ENCODE data around the gene NHLH1.

The NHLH1 gene
- long read RNA-seq = 0 reads

DNA sequence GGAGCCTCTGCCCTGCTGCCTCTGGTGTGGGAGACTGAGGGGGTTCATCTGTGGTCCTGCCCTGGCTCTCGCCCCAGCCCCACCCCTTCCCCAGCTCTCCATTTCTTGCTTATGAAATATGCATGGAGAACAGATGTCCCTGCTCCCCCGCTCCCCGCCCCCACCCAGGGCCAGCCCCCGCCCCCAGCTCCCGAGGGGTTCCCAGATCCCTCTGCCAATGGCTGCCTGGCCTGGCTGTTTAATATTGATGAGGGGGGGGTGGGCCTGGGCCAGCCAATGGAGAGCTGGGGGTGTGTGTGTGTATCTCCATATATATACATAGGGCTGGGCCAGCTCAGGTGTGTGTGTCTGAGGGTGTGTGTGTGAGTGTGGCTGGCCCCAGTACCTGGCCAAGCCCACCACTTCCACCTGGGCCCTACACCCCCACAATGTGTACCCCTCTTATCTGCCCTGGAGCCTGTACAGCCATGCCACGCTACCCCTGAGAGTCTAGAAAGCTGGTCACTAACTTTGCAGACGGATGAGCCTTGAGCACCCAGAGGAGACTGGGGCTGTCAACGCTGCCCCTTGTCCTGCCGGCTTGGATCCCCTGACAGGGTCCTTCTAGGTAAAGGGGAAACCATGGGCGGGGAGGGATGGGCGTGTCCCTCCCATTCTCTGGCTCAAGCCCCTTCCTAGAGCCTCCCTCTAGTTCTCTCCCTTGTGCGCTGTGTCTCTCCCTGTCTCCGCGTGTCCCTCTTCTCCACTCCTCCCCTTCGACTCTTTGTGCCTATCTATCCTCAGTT, at the start of gene NHLH1:
Gene NHLH1 (plus strand): TSS at position 341 of the 785 bp plus-strand sequence. CDS start 3,661 bp downstream, outside the sequence.
- Histone ChIP-seq H3K27ac (replicated peaks) (no peak within 1 kb of the TSS), H3K4me3 (replicated peaks; ENCODE audit: insufficient read depth, low read length) (no peak within 1 kb of the TSS), H3K27me3 (ENCODE audit: insufficient read depth, poor library complexity, severe bottlenecking) (no peaks in the 10 kb centered on the region)
- no peak for DNase-seq (ENCODE audit: low read depth in 1 of 2, low spot score in 1 of 2)
- TF ChIP-seq POLR2AphosphoS5 (IDR thresholded peaks at IDR 0.05; ENCODE audit: low read depth) = no peak
- TF ChIP-seq, protein P1, sequence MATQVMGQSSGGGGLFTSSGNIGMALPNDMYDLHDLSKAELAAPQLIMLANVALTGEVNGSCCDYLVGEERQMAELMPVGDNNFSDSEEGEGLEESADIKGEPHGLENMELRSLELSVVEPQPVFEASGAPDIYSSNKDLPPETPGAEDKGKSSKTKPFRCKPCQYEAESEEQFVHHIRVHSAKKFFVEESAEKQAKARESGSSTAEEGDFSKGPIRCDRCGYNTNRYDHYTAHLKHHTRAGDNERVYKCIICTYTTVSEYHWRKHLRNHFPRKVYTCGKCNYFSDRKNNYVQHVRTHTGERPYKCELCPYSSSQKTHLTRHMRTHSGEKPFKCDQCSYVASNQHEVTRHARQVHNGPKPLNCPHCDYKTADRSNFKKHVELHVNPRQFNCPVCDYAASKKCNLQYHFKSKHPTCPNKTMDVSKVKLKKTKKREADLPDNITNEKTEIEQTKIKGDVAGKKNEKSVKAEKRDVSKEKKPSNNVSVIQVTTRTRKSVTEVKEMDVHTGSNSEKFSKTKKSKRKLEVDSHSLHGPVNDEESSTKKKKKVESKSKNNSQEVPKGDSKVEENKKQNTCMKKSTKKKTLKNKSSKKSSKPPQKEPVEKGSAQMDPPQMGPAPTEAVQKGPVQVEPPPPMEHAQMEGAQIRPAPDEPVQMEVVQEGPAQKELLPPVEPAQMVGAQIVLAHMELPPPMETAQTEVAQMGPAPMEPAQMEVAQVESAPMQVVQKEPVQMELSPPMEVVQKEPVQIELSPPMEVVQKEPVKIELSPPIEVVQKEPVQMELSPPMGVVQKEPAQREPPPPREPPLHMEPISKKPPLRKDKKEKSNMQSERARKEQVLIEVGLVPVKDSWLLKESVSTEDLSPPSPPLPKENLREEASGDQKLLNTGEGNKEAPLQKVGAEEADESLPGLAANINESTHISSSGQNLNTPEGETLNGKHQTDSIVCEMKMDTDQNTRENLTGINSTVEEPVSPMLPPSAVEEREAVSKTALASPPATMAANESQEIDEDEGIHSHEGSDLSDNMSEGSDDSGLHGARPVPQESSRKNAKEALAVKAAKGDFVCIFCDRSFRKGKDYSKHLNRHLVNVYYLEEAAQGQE (IDR thresholded peaks at IDR 0.05; ENCODE audit: insufficient replicate concordance, low read depth) = no peak
- TF ChIP-seq GABPA (IDR thresholded peaks at IDR 0.05; ENCODE audit: low read depth) = no peak

DNA sequence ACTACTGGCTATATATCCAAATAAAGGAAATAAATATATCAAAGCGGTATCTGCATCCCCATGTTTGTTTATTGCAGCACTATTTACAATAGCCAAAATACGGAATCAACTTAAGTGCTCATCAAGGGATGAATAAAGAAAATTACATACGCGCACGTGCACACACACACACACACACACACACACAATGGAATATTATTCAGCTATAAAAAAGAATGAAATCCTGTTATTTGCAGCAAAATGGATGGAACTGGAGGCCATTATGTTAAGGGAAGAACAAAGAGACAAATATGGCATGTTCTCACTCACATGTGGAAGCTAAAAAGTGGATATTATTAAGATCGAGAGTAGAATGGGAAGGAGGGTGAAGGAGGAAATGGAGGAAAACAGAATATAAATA, 44.0 kb upstream of the NHLH1 start:
- no peak for DNase-seq (ENCODE audit: low read depth in 1 of 2, low spot score in 1 of 2)
- H3K27me3 ChIP-seq (ENCODE audit: insufficient read depth, poor library complexity, severe bottlenecking) = no peaks in the 10 kb centered on the region
- TF ChIP-seq POLR2AphosphoS5 (IDR thresholded peaks at IDR 0.05; ENCODE audit: low read depth) = no peak
- no peak for TF ChIP-seq GABPA (IDR thresholded peaks at IDR 0.05; ENCODE audit: low read depth)
- TF ChIP-seq, protein P2, sequence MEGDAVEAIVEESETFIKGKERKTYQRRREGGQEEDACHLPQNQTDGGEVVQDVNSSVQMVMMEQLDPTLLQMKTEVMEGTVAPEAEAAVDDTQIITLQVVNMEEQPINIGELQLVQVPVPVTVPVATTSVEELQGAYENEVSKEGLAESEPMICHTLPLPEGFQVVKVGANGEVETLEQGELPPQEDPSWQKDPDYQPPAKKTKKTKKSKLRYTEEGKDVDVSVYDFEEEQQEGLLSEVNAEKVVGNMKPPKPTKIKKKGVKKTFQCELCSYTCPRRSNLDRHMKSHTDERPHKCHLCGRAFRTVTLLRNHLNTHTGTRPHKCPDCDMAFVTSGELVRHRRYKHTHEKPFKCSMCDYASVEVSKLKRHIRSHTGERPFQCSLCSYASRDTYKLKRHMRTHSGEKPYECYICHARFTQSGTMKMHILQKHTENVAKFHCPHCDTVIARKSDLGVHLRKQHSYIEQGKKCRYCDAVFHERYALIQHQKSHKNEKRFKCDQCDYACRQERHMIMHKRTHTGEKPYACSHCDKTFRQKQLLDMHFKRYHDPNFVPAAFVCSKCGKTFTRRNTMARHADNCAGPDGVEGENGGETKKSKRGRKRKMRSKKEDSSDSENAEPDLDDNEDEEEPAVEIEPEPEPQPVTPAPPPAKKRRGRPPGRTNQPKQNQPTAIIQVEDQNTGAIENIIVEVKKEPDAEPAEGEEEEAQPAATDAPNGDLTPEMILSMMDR (IDR thresholded peaks at IDR 0.05; ENCODE audit: insufficient read depth, low read length) = no peak
- TF ChIP-seq, protein P1 (IDR thresholded peaks at IDR 0.05; ENCODE audit: insufficient replicate concordance, low read depth) = no peak
- no peak for TF ChIP-seq SPI1 (IDR thresholded peaks at IDR 0.05; ENCODE audit: borderline replicate concordance, low read depth)

DNA sequence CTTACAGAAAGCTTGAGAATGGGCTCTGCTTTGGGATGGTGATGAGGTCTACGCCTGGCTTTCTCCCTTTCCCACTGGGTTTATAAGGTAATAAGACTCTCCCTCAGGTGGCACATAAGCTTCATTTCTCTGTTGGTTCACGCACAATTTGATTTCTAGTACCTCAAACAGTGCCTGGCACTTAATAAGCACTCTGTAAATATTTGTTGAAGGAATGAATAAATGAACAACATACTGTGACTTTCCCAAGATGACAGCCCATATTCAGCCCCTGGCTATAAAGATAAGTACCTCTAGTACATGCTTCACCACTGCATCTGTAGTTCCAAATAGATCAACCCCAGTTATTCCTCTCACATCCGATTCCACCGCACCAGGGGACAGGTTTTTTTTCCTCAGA, 41.6 kb upstream of the NHLH1 start:
- Histone ChIP-seq H3K27me3 (ENCODE audit: insufficient read depth, poor library complexity, severe bottlenecking) (no peaks in the 10 kb centered on the region), H3K27ac (replicated peaks) (no peak overlapping the region), H3K4me3 (replicated peaks; ENCODE audit: insufficient read depth, low read length) (no peak overlapping the region)
- no peak for DNase-seq (ENCODE audit: low read depth in 1 of 2, low spot score in 1 of 2)
- no peak for TF ChIP-seq POLR2AphosphoS5 (IDR thresholded peaks at IDR 0.05; ENCODE audit: low read depth)
- TF ChIP-seq SPI1 (IDR thresholded peaks at IDR 0.05; ENCODE audit: borderline replicate concordance, low read depth) = no peak
- TF ChIP-seq GABPA (IDR thresholded peaks at IDR 0.05; ENCODE audit: low read depth) = no peak
- TF ChIP-seq, protein P2 (IDR thresholded peaks at IDR 0.05; ENCODE audit: insufficient read depth, low read length) = no peak
- TF ChIP-seq, protein P1 (IDR thresholded peaks at IDR 0.05; ENCODE audit: insufficient replicate concordance, low read depth) = no peak

More for the DNA sequence above, 44.0 kb upstream of the NHLH1 start:
- Histone ChIP-seq H3K27ac (replicated peaks) (no peak overlapping the region), H3K4me3 (replicated peaks; ENCODE audit: insufficient read depth, low read length) (no peak overlapping the region)

All from HL-60 (cell line).